Gastroesophageal sphincter (tissue), 4 donors: Measurements from ENCODE around the gene KRT17. TPM values are rescaled to one million over a fixed set of nuclear protein-coding genes. Genes with fewer than 3 reads are reported as not detected.

Experiments
- ATAC-seq: fragments of 150-250 bp; one replicate; pipeline ENCODE4 v1.9.1; 2016; ENCODE audit warnings: mild to moderate bottlenecking, moderate library complexity
- H3K27ac ChIP-seq, 4 donors: fragments of 200-600 bp; sonication (generic) in 3 of 4; 1 replicate in 3 of 4; 2 replicates in 1 of 4; pipeline ENCODE4 v1.5.1; 2016 to 2019
- H3K27me3 ChIP-seq: fragments of 200-600 bp; sonication (generic); one replicate; pipeline ENCODE4 v1.5.1; 2019
- H3K36me3 ChIP-seq, 2 donors: fragments of 200-600 bp; sonication (generic); one replicate each; pipeline ENCODE4 v1.5.1; 2019; ENCODE audit warnings: control low read depth in 1 of 2
- H3K4me1 ChIP-seq, 3 donors: fragments of 200-600 bp; sonication (generic); 1 replicate in 2 of 3; 2 replicates in 1 of 3; pipeline ENCODE4 v1.5.1; 2016 to 2019; ENCODE audit warnings: control low read depth in 2 of 3
- H3K4me3 ChIP-seq, 2 donors: fragments of 200-600 bp; sonication (generic); one replicate each; pipeline ENCODE4 v1.5.1; 2019; ENCODE audit warnings: mild to moderate bottlenecking in 1 of 2, moderate library complexity in 1 of 2
- H3K9me3 ChIP-seq, 3 donors: fragments of 200-600 bp; sonication (generic); one replicate each; pipeline ENCODE4 v1.5.1; 2017 to 2019; ENCODE audit warnings: control low read depth in 2 of 3
- EP300 ChIP-seq: sonication (generic); formaldehyde crosslinking; IDR thresholded peaks from one replicate; pipeline ENCODE4 v1.6.1; 2017; ENCODE audit warnings: antibody characterized with exemption, mild to moderate bottlenecking
- POLR2A ChIP-seq, 2 donors: fragments of 450-650 bp; IDR thresholded peaks; one replicate each; pipeline ENCODE4 v1.6.1; 2017; ENCODE audit warnings: antibody characterized with exemption in 2 of 2, mild to moderate bottlenecking in 2 of 2, moderate library complexity in 1 of 2
- POLR2AphosphoS5 ChIP-seq: sonication (generic); formaldehyde crosslinking; IDR thresholded peaks from one replicate; pipeline ENCODE4 v1.6.1; 2017; ENCODE audit warnings: antibody characterized with exemption
- WGBS, 2 donors: methylation state at CpG; one replicate each; pipeline ENCODE4 v1.1.5; 2018; ENCODE audit warnings: low coverage in 1 of 2; 5-methylcytosine and 5-hydroxymethylcytosine counted together
- total RNA-seq, 4 donors: library from RNA; depleted of rRNA; stranded (reverse); fragments of >200 nt; gene quantifications; one replicate each; pipeline ENCODE4 v1.1.0, GENCODE V29; 2016
- TF ChIP-seq, protein P1 (sequence below), 4 experiments: fragments of 200-600 bp in 2 of 4; fragments of 450-650 bp in 2 of 4; sonication (generic) in 1 of 4; IDR thresholded peaks; one replicate each; pipeline ENCODE4 v1.5.1; 2017 to 2019; ENCODE audit warnings: antibody characterized with exemption in 4 of 4, mild to moderate bottlenecking in 2 of 4, moderate library complexity in 2 of 4

Gene KRT17
- total RNA-seq, 4 donors from 2014 or later, result 7.0 to 18.5 (median 17.4) TPM; not detected in 1

DNA sequence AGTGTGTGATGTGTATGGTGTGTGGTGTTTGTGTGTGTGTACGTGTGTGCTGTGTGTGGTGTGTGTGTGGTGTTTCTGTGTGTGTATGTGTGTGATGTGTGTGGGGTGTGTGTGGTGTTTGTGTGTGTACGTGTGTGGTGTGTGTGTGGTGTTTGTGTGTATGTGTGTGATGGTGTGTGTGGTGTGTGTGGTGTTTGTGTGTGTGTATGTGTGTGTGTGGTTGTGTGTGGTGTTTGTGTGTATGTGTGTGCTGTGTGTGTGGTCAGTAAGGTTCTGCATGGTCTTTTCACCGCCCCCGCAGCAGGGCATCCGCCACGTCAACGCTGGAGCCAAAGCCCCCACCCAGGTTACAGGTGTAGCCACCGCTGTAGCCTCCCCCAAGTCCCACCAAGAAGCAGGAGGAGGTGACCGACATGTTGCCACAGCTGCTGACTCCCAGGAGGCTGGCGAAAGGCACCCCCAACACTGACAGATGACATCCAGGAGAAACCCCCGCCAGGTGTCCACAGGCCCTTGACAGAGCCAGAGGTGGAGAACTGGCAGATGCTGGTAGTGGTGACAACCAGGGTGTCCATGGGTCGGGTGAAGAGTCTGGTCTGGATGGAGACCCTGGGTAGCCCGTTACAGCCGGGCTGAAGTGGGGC lies 9.3 kb upstream of the KRT17 start:
- peaks cover 7% of the 10 kb centered on the region for H3K27me3 ChIP-seq
- 43 to 84% methylated on average over 1 to 6 of the region's 14 CpGs for WGBS, 2 donors
- ATAC-seq, result no peak
- no peaks in the 10 kb centered on the region for H3K9me3 ChIP-seq
- H3K36me3 ChIP-seq, result no peaks in the 10 kb centered on the region
- peaks cover 0 to 11% (median 0%) of the 10 kb centered on the region in 3 donors for H3K4me1 ChIP-seq
- TF ChIP-seq POLR2AphosphoS5, result no peak
- TF ChIP-seq POLR2A (IDR thresholded peaks at IDR 0.05), result no peak
- TF ChIP-seq, protein P1, sequence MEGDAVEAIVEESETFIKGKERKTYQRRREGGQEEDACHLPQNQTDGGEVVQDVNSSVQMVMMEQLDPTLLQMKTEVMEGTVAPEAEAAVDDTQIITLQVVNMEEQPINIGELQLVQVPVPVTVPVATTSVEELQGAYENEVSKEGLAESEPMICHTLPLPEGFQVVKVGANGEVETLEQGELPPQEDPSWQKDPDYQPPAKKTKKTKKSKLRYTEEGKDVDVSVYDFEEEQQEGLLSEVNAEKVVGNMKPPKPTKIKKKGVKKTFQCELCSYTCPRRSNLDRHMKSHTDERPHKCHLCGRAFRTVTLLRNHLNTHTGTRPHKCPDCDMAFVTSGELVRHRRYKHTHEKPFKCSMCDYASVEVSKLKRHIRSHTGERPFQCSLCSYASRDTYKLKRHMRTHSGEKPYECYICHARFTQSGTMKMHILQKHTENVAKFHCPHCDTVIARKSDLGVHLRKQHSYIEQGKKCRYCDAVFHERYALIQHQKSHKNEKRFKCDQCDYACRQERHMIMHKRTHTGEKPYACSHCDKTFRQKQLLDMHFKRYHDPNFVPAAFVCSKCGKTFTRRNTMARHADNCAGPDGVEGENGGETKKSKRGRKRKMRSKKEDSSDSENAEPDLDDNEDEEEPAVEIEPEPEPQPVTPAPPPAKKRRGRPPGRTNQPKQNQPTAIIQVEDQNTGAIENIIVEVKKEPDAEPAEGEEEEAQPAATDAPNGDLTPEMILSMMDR (IDR thresholded peaks at IDR 0.05), result no peak
- TF ChIP-seq EP300, result no peak
- H3K27ac ChIP-seq, result no peak overlapping the region
- H3K4me3 ChIP-seq, result no peak overlapping the region

DNA sequence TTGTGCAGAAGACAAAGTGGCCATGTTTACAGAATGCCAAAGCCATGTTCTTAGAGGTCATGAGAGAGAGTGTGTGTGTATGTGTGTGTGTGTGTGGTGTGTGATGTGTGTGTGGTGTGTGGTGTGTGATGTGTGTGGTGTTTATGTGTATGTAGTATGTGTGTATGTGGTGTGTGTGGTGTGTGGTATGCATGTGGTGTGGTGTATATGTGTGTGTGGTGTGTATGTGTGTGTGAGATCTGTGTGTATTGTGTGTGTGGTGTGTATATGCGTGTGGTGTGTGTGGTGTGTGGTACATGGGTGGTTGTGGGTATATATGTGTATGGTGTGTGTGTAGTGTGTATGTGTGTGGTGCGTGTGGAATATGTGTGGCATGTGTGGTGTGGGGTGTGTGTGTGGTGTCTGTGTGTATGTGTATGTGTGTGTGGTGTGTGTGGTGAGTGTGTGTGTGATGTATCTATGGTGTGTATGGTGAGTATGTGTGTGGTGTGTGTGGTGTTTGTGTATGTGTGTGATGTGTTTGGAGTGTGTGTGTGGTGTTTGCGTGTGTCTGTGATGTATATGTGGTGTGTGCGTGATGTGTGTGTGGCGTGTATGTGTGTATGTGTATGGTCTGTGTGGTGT lies 8.2 kb upstream of the KRT17 start:
- no peak overlapping the region for H3K27ac ChIP-seq
- no peaks in the 10 kb centered on the region for H3K9me3 ChIP-seq
- ATAC-seq, result no peak
- peaks cover 0 to 11% (median 0%) of the 10 kb centered on the region in 3 donors for H3K4me1 ChIP-seq
- TF ChIP-seq, protein P1 (IDR thresholded peaks at IDR 0.05), result no peak
- TF ChIP-seq POLR2A (IDR thresholded peaks at IDR 0.05) (no peak), POLR2AphosphoS5 (no peak), EP300 (no peak)
- WGBS, 2 donors, result 77 to 88% methylated on average over 3 to 5 of the region's 5 CpGs
- H3K27me3 ChIP-seq, result peaks cover 7% of the 10 kb centered on the region
- H3K36me3 ChIP-seq, result no peaks in the 10 kb centered on the region
- no peak overlapping the region for H3K4me3 ChIP-seq

DNA sequence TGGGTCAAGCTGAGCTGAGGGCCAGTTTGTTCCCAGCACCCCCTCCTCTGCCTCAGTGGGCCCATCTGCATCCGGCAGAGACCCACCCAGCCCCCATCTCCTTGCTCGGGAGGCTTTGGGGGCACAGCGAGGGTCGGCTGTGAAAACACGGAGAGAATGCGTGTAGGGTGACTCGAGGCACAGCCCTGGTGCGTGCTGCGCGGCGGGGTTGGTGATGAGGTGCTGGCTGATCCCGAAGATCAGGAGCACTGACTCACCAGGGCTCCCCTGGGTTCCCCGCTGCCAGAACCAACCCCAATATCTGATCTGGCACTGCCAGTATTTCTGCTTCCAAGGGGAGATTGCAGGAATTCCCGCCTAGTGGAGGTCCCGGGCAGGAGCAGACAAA lies 7.5 kb upstream of the KRT17 start:
- TF ChIP-seq, protein P1 (IDR thresholded peaks at IDR 0.05), result no peak
- TF ChIP-seq POLR2A (IDR thresholded peaks at IDR 0.05), result no peak
- no peak for TF ChIP-seq POLR2AphosphoS5
- TF ChIP-seq EP300, result no peak
- no peak overlapping the region for H3K27ac ChIP-seq
- H3K27me3 ChIP-seq, result peaks cover 7% of the 10 kb centered on the region
- H3K9me3 ChIP-seq, result no peaks in the 10 kb centered on the region
- H3K4me1 ChIP-seq, result peaks cover 0 to 11% (median 0%) of the 10 kb centered on the region in 3 donors
- H3K4me3 ChIP-seq, result no peak overlapping the region
- H3K36me3 ChIP-seq, result no peaks in the 10 kb centered on the region
- 85% methylated on average over 4 of the region's 15 CpGs; no CpG with 5 or more reads in 1 of the 2 donors for WGBS, 2 donors
- ATAC-seq, result no peak

DNA sequence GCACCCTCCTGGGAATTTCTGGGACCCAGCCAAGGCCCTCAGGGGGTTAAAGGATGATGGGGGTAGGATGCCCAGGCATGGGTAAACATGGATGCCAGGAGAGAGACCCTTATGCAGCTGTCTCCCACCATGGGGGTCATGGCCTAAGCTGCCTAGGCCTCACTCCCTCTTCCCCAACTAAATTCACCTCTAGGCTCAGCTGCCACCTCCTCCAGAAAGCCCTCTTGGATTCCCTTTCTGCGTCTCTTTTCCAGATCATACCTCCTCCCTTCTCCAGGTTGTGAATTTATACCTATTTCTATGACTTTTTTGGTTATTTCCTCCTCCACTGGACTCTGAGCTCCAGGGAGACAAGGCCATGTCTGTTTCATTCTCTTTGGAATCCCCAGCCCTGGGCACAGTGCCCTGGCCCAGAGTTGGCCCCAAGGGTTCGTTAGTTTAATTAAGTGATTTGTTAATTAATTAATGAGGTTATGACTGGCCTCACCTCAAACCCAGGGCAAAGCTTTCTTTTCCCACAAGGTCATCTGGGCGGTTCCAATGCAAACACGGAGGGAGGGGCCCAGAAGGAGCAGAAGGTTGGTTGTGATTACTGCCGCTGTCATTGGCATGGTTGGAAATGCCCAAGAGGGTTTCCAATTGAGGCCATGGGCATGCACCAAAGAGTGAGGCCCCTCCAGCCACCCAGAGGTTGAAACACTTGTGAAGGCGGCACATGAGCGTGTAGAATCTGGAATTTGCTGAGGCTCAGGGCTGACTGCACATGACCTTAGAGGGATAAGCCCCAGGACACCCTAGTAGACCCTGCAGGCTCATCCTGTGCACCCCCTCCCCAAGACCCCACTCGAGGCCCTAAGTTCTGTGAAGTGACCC lies 6.9 kb upstream of the KRT17 start:
- H3K27me3 ChIP-seq, result peaks cover 7% of the 10 kb centered on the region
- no peaks in the 10 kb centered on the region for H3K9me3 ChIP-seq
- H3K27ac ChIP-seq, result no peak overlapping the region
- TF ChIP-seq POLR2A (IDR thresholded peaks at IDR 0.05), result no peak
- no peak for TF ChIP-seq EP300
- TF ChIP-seq POLR2AphosphoS5, result no peak
- TF ChIP-seq, protein P1 (IDR thresholded peaks at IDR 0.05), result no peak
- no peak for ATAC-seq
- no peak overlapping the region for H3K4me3 ChIP-seq
- H3K4me1 ChIP-seq, result peaks cover 0 to 11% (median 0%) of the 10 kb centered on the region in 3 donors
- no peaks in the 10 kb centered on the region for H3K36me3 ChIP-seq
- 76 to 100% methylated on average over 2 of the region's 8 CpGs for WGBS, 2 donors
